Spleen (tissue), 7 donors: ENCODE results near the gene DUSP16.
"Not testable (repeated sequence)": the region's sequence is repeated elsewhere in the genome, so short reads cannot be mapped to it uniquely, and the experiment has no call there.

ENCODE experiments used
- CTCF ChIP-seq, 11 experiments: fragments of 200-600 bp in 7 of 11; fragments of 450-650 bp in 4 of 11; sonication (generic) in 4 of 11; IDR thresholded peaks in 8 of 11; conservative IDR thresholded peaks in 3 of 11; 1 replicate in 7 of 11; 2 replicates in 4 of 11; pipeline versions ENCODE4 v1.4.0 to v1.8.0; 2016 to 2021; ENCODE audit warnings: antibody characterized with exemption in 11 of 11, inconsistent platforms in 4 of 11, mild to moderate bottlenecking in 1 of 11
- POLR2AphosphoS5 ChIP-seq, 3 donors: sonication (generic); formaldehyde crosslinking; IDR thresholded peaks; one replicate each; pipeline ENCODE4 v1.5.1; 2017; ENCODE audit warnings: antibody characterized with exemption in 3 of 3
- donor health status: DM: no; HTN: no; CAD: no; lungs with moderate emphysema.
- donor health status: DM: no; HTN: no; CAD: no.
- donor health status: DM: no; HTN: no; CAD: no.

- TF ChIP-seq CTCF (IDR thresholded peaks at IDR 0.05 in 8 of 11, conservative IDR thresholded peaks at IDR 0.05 in 3 of 11); POLR2AphosphoS5 (IDR thresholded peaks at IDR 0.05): not testable (repeated sequence)
These were observed 33.9 kb upstream of the DUSP16 start for GRCh38 chr12:12596598-12596997.
